ENCODE results near the gene ADGRL3.

The ADGRL3 gene

DNA sequence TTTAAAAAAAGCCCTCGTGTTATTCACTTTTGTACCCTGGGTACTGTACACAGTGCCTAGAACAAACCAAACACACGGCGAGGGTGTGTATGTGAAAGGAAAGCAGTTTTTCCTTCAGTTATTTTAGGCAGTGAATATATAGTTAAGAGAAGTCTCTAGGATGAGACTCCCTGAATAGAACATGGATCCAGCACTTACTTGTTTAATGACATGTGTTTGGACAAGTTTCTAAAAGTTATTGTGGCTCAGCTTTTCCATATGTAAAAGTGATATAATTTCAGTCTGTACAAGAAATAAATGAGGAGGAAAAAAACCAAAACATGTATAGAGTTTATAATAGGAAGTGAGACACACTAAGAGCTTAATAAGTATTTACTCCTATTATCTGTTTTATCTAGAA is 273.2 kb downstream of the ADGRL3 start:
- Histone ChIP-seq H3K79me2 (ENCODE audit: insufficient read depth, low read depth) (no peaks in the 10 kb centered on the region), H2AFZ (ENCODE audit: low read depth) (no peak overlapping the region), H3K27ac (no peak overlapping the region), H3K27me3 (ENCODE audit: insufficient read depth, low read depth) (no peaks in the 10 kb centered on the region), H3K4me1 (ENCODE audit: low read depth, poor library complexity, severe bottlenecking) (no peaks in the 10 kb centered on the region), H3K36me3 (ENCODE audit: insufficient read depth) (no peaks in the 10 kb centered on the region), H3K9ac (no peak overlapping the region), H3K4me3 (IDR thresholded peaks at IDR 0.05; ENCODE audit: insufficient read depth, low read depth, low read length) (no peak overlapping the region), H3K4me2 (no peak overlapping the region), H4K20me1 (ENCODE audit: insufficient read depth) (no peaks in the 10 kb centered on the region)
- TF ChIP-seq, protein P1, sequence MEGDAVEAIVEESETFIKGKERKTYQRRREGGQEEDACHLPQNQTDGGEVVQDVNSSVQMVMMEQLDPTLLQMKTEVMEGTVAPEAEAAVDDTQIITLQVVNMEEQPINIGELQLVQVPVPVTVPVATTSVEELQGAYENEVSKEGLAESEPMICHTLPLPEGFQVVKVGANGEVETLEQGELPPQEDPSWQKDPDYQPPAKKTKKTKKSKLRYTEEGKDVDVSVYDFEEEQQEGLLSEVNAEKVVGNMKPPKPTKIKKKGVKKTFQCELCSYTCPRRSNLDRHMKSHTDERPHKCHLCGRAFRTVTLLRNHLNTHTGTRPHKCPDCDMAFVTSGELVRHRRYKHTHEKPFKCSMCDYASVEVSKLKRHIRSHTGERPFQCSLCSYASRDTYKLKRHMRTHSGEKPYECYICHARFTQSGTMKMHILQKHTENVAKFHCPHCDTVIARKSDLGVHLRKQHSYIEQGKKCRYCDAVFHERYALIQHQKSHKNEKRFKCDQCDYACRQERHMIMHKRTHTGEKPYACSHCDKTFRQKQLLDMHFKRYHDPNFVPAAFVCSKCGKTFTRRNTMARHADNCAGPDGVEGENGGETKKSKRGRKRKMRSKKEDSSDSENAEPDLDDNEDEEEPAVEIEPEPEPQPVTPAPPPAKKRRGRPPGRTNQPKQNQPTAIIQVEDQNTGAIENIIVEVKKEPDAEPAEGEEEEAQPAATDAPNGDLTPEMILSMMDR (conservative IDR thresholded peaks at IDR 0.05; ENCODE audit: low read depth, low read length) = no peak

DNA sequence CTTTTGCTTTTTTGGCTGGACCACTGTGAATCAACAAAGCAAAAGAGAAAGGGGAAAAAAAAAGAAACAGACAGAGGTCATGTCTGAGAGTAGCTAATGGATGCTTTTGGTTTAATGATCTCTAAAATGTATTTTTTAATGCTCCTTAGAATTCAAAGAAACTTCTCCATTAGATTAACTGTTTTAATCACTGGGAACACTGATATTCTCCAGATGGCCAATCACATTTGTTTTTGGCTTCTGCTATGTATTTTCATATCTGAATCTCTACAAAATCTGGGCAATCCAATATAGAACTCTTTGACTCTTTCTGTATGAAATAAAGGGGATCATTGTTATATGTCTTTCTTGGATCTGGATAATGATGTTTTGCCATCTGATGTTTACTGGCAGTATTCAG is 278.2 kb downstream of the ADGRL3 start:
- Histone ChIP-seq H3K4me1 (ENCODE audit: low read depth, poor library complexity, severe bottlenecking) (no peaks in the 10 kb centered on the region), H3K36me3 (ENCODE audit: insufficient read depth) (no peaks in the 10 kb centered on the region), H3K79me2 (ENCODE audit: insufficient read depth, low read depth) (no peaks in the 10 kb centered on the region), H2AFZ (ENCODE audit: low read depth) (no peak overlapping the region), H3K4me2 (no peak overlapping the region), H3K4me3 (IDR thresholded peaks at IDR 0.05; ENCODE audit: insufficient read depth, low read depth, low read length) (no peak overlapping the region), H3K27ac (no peak overlapping the region), H4K20me1 (ENCODE audit: insufficient read depth) (no peaks in the 10 kb centered on the region), H3K27me3 (ENCODE audit: insufficient read depth, low read depth) (no peaks in the 10 kb centered on the region), H3K9ac (no peak overlapping the region)
- TF ChIP-seq, protein P1 (conservative IDR thresholded peaks at IDR 0.05; ENCODE audit: low read depth, low read length) = no peak

DNA sequence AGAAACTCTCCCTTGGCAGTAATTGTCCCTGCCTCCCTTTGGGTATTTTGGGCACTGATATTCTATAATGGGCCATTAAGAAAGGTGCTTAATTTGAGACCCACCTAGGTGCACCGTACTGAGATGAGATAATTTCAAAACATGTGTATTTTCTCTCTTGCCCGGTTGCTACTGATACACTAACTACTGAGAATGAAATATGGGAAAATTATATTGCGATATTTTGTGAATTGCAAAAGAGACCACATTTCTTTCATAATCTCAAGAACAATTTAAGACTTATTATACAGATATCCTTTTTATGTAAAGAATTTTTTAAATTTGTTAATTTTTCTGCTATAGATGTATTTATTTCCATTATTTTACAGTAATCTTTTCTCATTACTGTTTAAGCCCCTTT is 284.9 kb downstream of the ADGRL3 start:
- no peak overlapping the region for H2AFZ ChIP-seq (ENCODE audit: low read depth)
- H3K27ac ChIP-seq = no peak overlapping the region
- H3K4me2 ChIP-seq = no peak overlapping the region
- no peaks in the 10 kb centered on the region for H3K79me2 ChIP-seq (ENCODE audit: insufficient read depth, low read depth)
- H3K36me3 ChIP-seq (ENCODE audit: insufficient read depth) = no peaks in the 10 kb centered on the region
- no peaks in the 10 kb centered on the region for H3K4me1 ChIP-seq (ENCODE audit: low read depth, poor library complexity, severe bottlenecking)
- H4K20me1 ChIP-seq (ENCODE audit: insufficient read depth) = no peaks in the 10 kb centered on the region
- no peaks in the 10 kb centered on the region for H3K27me3 ChIP-seq (ENCODE audit: insufficient read depth, low read depth)
- H3K9ac ChIP-seq = no peak overlapping the region
- TF ChIP-seq, protein P1 (conservative IDR thresholded peaks at IDR 0.05; ENCODE audit: low read depth, low read length) = no peak
- no peak overlapping the region for H3K4me3 ChIP-seq (IDR thresholded peaks at IDR 0.05; ENCODE audit: insufficient read depth, low read depth, low read length)

DNA sequence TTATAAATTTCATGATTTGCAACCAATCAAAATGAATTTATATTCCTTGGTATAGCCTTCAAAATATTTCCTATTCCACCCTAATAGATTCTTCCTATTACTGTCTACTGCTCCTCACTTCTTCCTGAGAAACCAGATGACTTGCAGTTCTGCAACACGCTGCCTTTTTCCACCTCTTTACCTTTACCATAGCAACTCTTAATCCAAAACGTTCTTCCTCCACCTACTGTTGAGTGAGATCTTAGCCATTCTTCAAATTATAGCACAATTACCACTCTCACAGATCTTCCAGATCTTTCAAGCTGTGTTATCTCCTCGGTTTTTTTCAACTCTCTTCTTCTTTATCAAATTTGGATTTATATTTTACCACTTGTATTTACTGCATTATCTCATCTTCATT is 289.8 kb downstream of the ADGRL3 start:
- H3K9ac ChIP-seq = no peak overlapping the region
- H3K27ac ChIP-seq = no peak overlapping the region
- TF ChIP-seq, protein P1 (conservative IDR thresholded peaks at IDR 0.05; ENCODE audit: low read depth, low read length) = no peak
- H4K20me1 ChIP-seq (ENCODE audit: insufficient read depth) = no peaks in the 10 kb centered on the region
- no peaks in the 10 kb centered on the region for H3K36me3 ChIP-seq (ENCODE audit: insufficient read depth)
- no peak overlapping the region for H3K4me2 ChIP-seq
- H3K27me3 ChIP-seq (ENCODE audit: insufficient read depth, low read depth) = no peaks in the 10 kb centered on the region
- H3K79me2 ChIP-seq (ENCODE audit: insufficient read depth, low read depth) = no peaks in the 10 kb centered on the region
- no peak overlapping the region for H3K4me3 ChIP-seq (IDR thresholded peaks at IDR 0.05; ENCODE audit: insufficient read depth, low read depth, low read length)
- H2AFZ ChIP-seq (ENCODE audit: low read depth) = no peak overlapping the region
- no peaks in the 10 kb centered on the region for H3K4me1 ChIP-seq (ENCODE audit: low read depth, poor library complexity, severe bottlenecking)
